ENCODE measurements around the gene ACIN1. TPM values are rescaled to one million over a fixed set of nuclear protein-coding genes. Genes with fewer than 3 reads are reported as not detected.

ACIN1 gene
- total and polyA plus RNA-seq, 4 experiments from 2014 or later, result 1.2 to 327 (median 169) TPM

DNA sequence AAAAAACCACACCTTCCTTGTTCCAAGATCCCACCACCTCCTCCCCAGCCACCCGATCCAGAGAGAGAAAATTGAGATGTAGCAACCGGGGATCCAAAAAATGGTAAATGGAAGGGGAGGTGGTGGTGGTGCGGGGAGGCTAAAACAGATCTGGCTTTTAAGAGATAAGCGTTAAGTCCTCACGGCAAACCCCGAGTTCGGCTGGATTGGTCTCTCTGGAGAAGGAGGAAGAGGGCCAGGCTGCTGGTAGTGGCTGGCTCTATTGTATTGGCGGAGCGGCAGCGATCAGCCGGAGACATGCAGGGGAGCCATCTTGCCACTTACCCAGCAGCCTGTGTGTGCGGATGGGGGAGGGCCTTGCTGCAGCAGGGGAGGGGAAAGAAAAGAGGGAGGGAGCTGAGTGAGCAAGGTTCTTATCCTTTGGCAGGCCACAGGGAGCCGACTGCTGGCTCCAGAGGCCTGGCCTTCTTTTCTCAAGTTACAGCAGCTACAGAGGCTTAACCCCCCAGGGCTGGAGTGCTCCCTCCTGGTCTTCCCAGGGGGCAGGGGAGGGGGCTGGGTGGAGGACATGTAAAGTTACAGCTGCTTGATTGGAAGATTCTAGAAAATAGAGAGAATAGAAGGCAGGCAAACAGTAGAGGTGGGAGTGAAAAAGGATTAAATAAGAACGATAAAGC, 23.6 kb downstream of the ACIN1 start:
- intact Hi-C loops (cut with micrococcal nuclease), result no loop called here
- POLR2A ChIA-PET (ENCODE audit: partially characterized antibody), result interaction anchor here (0.7 to 2.5 kb wide), 11 partner anchors 8 to 142 kb away, joined by 3 to 29 read pairs (median 3); partner anchors contain the start of genes ACIN1, C14orf119, CEBPE and PRMT5
- Histone ChIP-seq H3K27ac (ENCODE audit: low read depth, low read length) (peak overlapping the region; percentile 69), H3K4me1 (ENCODE audit: insufficient read depth, low read length) (peaks cover 28% of the 10 kb centered on the region), H3K36me3 (ENCODE audit: insufficient read depth, low read length) (peaks cover 55% of the 10 kb centered on the region), H3K27me3 (ENCODE audit: insufficient read depth, low read length) (no peaks in the 10 kb centered on the region), H3K4me3 (ENCODE audit: low read length in 2 of 2) (peak overlapping the region; percentile 76 to 89), H3K9me3 (ENCODE audit: control insufficient read depth in 1 of 2, low read length in 2 of 2) (no peaks in the 10 kb centered on the region)
- Mint-ChIP-seq H3K27me3 (no peaks in the 10 kb centered on the region), H3K4me3 (peak overlapping the region; percentile 93 to 99 (median 94)), H3K9me3 (no peaks in the 10 kb centered on the region), H3K27ac (peak overlapping the region; percentile 89 to 98 (median 95)), H3K4me1 (peaks cover 21 to 36% (median 30%) of the 10 kb centered on the region in 4 donors), H3K36me3 (peaks cover 21 to 69% of the 10 kb centered on the region in 2 donors)
- DNase-seq, result peak; percentile 69 to 87 (median 74)
- CTCF ChIA-PET (ENCODE audit: partially characterized antibody), result interaction anchor here (1.1 to 3.7 kb wide), 20 partner anchors 10 to 308 kb away, joined by 3 to 40 read pairs (median 6); partner anchors contain the start of genes ACIN1, AJUBA, C14orf119 and CDH24

DNA sequence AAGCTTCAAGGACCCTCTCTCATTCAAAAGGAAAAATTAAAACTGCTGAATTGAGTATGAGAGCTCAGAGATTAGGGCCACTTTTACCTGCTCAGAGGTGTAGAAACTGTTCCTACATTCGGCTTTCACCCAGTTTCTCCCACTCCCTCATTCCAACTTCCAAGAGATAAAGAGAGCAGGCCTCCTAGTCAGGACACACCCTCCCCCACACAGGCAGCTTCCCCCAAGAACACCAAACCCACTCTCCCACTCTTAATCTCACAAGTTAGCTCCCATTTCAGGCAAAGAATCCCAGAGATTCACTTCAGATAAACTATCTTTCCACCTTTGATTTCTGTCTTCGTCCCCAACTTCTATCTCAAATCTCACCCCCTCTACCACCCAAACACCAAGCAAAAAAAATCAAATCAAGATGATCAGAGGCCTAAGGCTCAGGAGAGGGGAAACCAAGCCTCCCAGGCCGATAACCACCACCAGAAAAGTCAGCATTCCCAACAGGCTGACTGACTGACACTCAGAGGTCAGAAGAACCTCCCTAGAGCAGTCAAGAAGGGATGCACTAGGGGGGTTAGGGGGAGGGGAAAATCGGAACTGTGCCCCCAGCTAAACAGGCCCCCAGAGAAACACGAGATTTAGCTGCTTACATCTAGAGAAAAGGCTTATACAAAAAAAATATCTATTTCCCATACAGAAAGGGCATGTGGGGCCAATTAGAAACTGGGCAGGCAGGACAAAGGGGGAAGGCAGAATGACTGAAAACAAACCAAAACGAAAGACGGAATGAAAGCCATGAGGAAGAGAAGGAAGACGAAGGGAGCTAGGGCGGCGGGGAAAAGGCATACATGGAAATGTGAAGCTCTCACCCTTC, 24.4 kb downstream of the ACIN1 start:
- Mint-ChIP-seq H3K36me3 (peaks cover 24 to 69% of the 10 kb centered on the region in 2 donors), H3K9me3 (no peaks in the 10 kb centered on the region), H3K27ac (peak overlapping the region; percentile 89 to 98 (median 95)), H3K27me3 (no peaks in the 10 kb centered on the region), H3K4me1 (peaks cover 21 to 41% (median 32%) of the 10 kb centered on the region in 4 donors), H3K4me3 (peak overlapping the region; percentile 93 to 99 (median 94))
- Histone ChIP-seq H3K27ac (ENCODE audit: low read depth, low read length) (peak overlapping the region; percentile 69), H3K36me3 (ENCODE audit: insufficient read depth, low read length) (peaks cover 54% of the 10 kb centered on the region), H3K4me1 (ENCODE audit: insufficient read depth, low read length) (peaks cover 28% of the 10 kb centered on the region), H3K9me3 (ENCODE audit: control insufficient read depth in 1 of 2, low read length in 2 of 2) (no peaks in the 10 kb centered on the region), H3K4me3 (ENCODE audit: low read length in 2 of 2) (peak overlapping the region; percentile 76 to 89), H3K27me3 (ENCODE audit: insufficient read depth, low read length) (no peaks in the 10 kb centered on the region)
- intact Hi-C loops (cut with micrococcal nuclease), result no loop called here
- no peak for DNase-seq
- ChIA-PET POLR2A (ENCODE audit: partially characterized antibody) (interaction anchor here (0.6 to 2.5 kb wide), 6 partner anchors 13 to 103 kb away, joined by 3 to 29 read pairs (median 4); partner anchors contain the start of genes ACIN1 and C14orf119), CTCF (ENCODE audit: partially characterized antibody) (interaction anchor here (0.7 to 3.7 kb wide), 21 partner anchors 12 to 309 kb away, joined by 3 to 40 read pairs (median 6); partner anchors contain the start of genes ACIN1, AJUBA, C14orf119 and CDH24)

DNA sequence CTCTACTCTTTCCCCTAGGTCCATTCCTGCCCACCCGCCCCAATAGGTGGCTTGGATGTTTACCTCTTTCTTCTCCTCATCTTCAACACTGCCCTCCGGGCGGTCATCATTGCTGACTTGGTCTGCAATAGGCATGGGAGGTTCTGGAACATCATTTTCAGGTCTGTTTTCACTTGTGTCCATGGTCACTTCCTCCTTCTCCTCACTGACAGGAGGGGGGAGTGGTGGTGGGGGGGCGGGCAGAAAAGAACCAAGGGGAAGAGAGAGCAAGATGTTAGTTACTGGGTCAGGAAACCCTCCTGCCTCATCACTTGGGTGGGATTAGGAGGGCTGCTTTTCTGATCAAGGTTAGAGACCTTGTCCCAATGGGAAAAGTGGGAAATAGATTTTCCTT, 25.5 kb downstream of the ACIN1 start:
- no peaks in the 10 kb centered on the region for H3K9me3 ChIP-seq (ENCODE audit: control insufficient read depth in 1 of 2, low read length in 2 of 2)
- H3K4me3 ChIP-seq (ENCODE audit: low read length in 2 of 2), result no peak overlapping the region
- no peaks in the 10 kb centered on the region for H3K27me3 ChIP-seq (ENCODE audit: insufficient read depth, low read length)
- ChIA-PET POLR2A (ENCODE audit: partially characterized antibody) (interaction anchor here (0.8 to 2.5 kb wide), 10 partner anchors 8 to 140 kb away, joined by 3 to 37 read pairs (median 4); partner anchors contain the start of genes ACIN1, AJUBA, C14orf119 and PRMT5), CTCF (ENCODE audit: partially characterized antibody) (interaction anchor here (0.7 to 19.0 kb wide), 48 partner anchors 9 to 914 kb away, joined by 3 to 1070 read pairs (median 5); partner anchors contain the start of genes ACIN1, AJUBA, C14orf119 and CDH24)
- H3K27ac Mint-ChIP-seq, result peak overlapping the region in 6 of 7 donors; percentile 34 to 93 (median 86)
- no peak for DNase-seq
- peaks cover 46% of the 10 kb centered on the region for H3K36me3 ChIP-seq (ENCODE audit: insufficient read depth, low read length)
- H3K27ac ChIP-seq (ENCODE audit: low read depth, low read length), result no peak overlapping the region
- H3K4me1 ChIP-seq (ENCODE audit: insufficient read depth, low read length), result peaks cover 28% of the 10 kb centered on the region
- H3K4me3 Mint-ChIP-seq, result peak overlapping the region in 1 of 8 donors; percentile 74
- intact Hi-C loops (cut with micrococcal nuclease), result loop anchor here (1.0 to 2.0 kb wide), 6 partner anchors 8 to 311 kb away; partner anchors contain the start of genes ACIN1 and C14orf119
- H3K36me3 Mint-ChIP-seq, result peaks cover 22 to 68% of the 10 kb centered on the region in 2 donors
- no peaks in the 10 kb centered on the region for H3K27me3 Mint-ChIP-seq
- H3K4me1 Mint-ChIP-seq, result peaks cover 19 to 41% (median 32%) of the 10 kb centered on the region in 4 donors
- H3K9me3 Mint-ChIP-seq, result no peaks in the 10 kb centered on the region

DNA sequence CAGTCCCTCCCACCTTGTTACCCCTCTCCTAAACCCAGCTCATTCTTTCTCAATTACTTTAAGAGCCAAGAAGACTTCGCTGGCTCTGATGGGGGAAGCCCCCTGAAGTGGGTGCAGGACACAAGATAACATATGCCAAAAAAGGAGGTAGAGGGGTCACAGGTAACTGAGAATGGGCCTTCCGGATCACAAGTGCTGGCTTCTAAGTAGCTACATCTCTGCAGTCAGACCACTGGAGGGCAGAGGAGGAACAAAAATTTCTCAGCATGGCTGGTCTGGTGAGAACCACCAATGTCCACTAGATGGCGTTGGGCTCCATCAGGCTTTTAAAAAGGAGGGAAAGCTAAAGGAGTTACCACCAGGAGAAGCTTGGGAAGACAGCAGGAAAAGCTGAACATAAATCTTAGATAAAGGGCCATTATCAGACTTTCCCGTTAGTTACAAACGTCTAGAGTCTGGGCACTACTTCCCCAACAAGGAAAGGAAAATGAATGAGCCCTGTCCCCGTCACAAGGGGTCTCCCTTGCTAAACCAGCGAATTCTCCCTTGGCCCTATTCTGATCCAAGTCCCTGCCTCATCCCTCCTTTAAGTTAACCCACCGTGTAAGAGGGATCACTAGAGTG, 26.0 kb downstream of the ACIN1 start:
- peaks cover 28% of the 10 kb centered on the region for H3K4me1 ChIP-seq (ENCODE audit: insufficient read depth, low read length)
- Mint-ChIP-seq H3K9me3 (no peaks in the 10 kb centered on the region), H3K27me3 (no peaks in the 10 kb centered on the region), H3K4me1 (peaks cover 19 to 41% (median 32%) of the 10 kb centered on the region in 4 donors), H3K4me3 (peak overlapping the region in 7 of 8 donors; percentile 34 to 74 (median 61)), H3K27ac (peak overlapping the region; percentile 34 to 93 (median 87)), H3K36me3 (peaks cover 27 to 68% of the 10 kb centered on the region in 2 donors)
- H3K27me3 ChIP-seq (ENCODE audit: insufficient read depth, low read length), result no peaks in the 10 kb centered on the region
- CTCF ChIA-PET (ENCODE audit: partially characterized antibody), result interaction anchor here (0.7 to 19.0 kb wide), 62 partner anchors 10 to 913 kb away, joined by 3 to 1070 read pairs (median 4); partner anchors contain the start of genes ACIN1, AJUBA, C14orf119 and CDH24
- POLR2A ChIA-PET (ENCODE audit: partially characterized antibody), result interaction anchor here (0.8 to 2.2 kb wide), 12 partner anchors 8 to 303 kb away, joined by 3 to 37 read pairs (median 4); partner anchors contain the start of genes ACIN1, AJUBA, C14orf119 and OXA1L
- no peaks in the 10 kb centered on the region for H3K9me3 ChIP-seq (ENCODE audit: control insufficient read depth in 1 of 2, low read length in 2 of 2)
- intact Hi-C loops (cut with micrococcal nuclease), result loop anchor here (1.0 to 2.0 kb wide), 6 partner anchors 8 to 312 kb away; partner anchors contain the start of genes ACIN1 and C14orf119
- no peak overlapping the region for H3K4me3 ChIP-seq (ENCODE audit: low read length in 2 of 2)
- DNase-seq, result peak; percentile 77 to 81 (median 78)
- H3K27ac ChIP-seq (ENCODE audit: low read depth, low read length), result no peak overlapping the region
- peaks cover 50% of the 10 kb centered on the region for H3K36me3 ChIP-seq (ENCODE audit: insufficient read depth, low read length)

DNA sequence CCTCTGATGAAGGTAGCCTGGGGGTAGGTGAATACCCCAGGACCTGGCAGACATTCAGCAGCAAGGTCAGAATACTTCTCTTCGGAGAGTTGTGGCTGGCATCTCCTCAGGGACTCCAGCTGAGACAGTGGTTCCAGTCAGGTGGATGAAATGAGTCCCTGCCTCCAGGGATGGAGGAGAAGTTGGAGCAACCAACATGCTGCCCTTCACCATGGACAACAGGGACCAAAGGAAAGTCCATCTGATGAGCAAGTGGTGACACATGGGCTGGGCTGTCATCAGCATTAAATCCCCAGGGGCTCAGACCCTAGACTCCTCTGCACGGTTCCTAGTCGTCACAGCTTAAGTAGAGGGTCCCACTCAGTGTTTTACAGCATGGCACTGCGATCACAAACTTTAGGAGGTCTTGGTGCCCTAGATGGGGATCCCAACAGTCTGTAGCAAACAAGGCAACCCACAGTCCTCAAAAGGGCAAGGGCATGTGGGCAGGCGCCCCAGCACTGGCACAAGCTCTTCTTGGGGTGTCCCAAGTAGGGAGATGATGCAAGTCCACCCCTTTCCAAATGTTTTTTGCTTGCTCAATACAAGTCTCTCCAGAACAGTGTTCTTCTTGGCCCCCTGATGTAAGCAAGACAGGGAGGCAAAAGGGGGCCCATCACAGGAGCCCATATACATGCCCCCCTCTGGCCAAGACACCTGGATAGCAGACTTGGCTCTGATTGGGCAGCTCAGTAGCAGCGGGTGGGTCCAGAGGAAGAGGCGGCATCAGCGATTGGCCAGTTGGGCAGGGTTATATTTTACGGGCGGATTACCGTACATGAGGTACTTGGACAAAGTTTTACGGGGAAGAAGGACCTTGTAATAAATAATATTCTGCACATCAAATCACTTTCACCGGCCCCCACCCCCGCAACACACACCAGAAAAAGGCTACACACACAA, 26.8 kb downstream of the ACIN1 start:
- POLR2A ChIA-PET (ENCODE audit: partially characterized antibody), result interaction anchor here (0.8 to 2.2 kb wide), 11 partner anchors 9 to 302 kb away, joined by 3 to 37 read pairs (median 5); partner anchors contain the start of genes ACIN1, AJUBA, C14orf119 and OXA1L
- DNase-seq, result no peak
- Histone ChIP-seq H3K4me3 (ENCODE audit: low read length in 2 of 2) (no peak overlapping the region), H3K36me3 (ENCODE audit: insufficient read depth, low read length) (peaks cover 58% of the 10 kb centered on the region), H3K27ac (ENCODE audit: low read depth, low read length) (no peak overlapping the region), H3K9me3 (ENCODE audit: control insufficient read depth in 1 of 2, low read length in 2 of 2) (no peaks in the 10 kb centered on the region), H3K4me1 (ENCODE audit: insufficient read depth, low read length) (peaks cover 28% of the 10 kb centered on the region), H3K27me3 (ENCODE audit: insufficient read depth, low read length) (no peaks in the 10 kb centered on the region)
- peaks cover 19 to 44% (median 32%) of the 10 kb centered on the region in 4 donors for H3K4me1 Mint-ChIP-seq
- peak overlapping the region in 3 of 7 donors; percentile 83 to 89 (median 87) for H3K27ac Mint-ChIP-seq
- CTCF ChIA-PET (ENCODE audit: partially characterized antibody), result interaction anchor here (0.7 to 19.0 kb wide), 62 partner anchors 9 to 913 kb away, joined by 3 to 1070 read pairs (median 4); partner anchors contain the start of genes ACIN1, AJUBA, C14orf119 and CDH24
- H3K36me3 Mint-ChIP-seq, result peaks cover 33 to 75% of the 10 kb centered on the region in 2 donors
- peak overlapping the region in 1 of 8 donors; percentile 74 for H3K4me3 Mint-ChIP-seq
- H3K9me3 Mint-ChIP-seq, result no peaks in the 10 kb centered on the region
- H3K27me3 Mint-ChIP-seq, result no peaks in the 10 kb centered on the region
- intact Hi-C loops (cut with micrococcal nuclease), result loop anchor here (2.0 kb wide), 2 partner anchors 53 to 313 kb away; no protein-coding TSS in a partner anchor

Data from CD4-positive, alpha-beta memory T cell (primary cell).